ENCODE results near the gene SIPA1L3. TPM values are rescaled to one million over a fixed set of nuclear protein-coding genes. Genes with fewer than 3 reads are reported as not detected.
A peak's percentile ranks its signal among the peaks of the same experiment; 100 is the strongest.
"Not testable (repeated sequence)": the region's sequence is repeated elsewhere in the genome, so short reads cannot be mapped to it uniquely, and the experiment has no call there.

SIPA1L3 gene
- total RNA-seq, 2 donors from 2014 or later: 9.8 to 10.0 TPM

DNA sequence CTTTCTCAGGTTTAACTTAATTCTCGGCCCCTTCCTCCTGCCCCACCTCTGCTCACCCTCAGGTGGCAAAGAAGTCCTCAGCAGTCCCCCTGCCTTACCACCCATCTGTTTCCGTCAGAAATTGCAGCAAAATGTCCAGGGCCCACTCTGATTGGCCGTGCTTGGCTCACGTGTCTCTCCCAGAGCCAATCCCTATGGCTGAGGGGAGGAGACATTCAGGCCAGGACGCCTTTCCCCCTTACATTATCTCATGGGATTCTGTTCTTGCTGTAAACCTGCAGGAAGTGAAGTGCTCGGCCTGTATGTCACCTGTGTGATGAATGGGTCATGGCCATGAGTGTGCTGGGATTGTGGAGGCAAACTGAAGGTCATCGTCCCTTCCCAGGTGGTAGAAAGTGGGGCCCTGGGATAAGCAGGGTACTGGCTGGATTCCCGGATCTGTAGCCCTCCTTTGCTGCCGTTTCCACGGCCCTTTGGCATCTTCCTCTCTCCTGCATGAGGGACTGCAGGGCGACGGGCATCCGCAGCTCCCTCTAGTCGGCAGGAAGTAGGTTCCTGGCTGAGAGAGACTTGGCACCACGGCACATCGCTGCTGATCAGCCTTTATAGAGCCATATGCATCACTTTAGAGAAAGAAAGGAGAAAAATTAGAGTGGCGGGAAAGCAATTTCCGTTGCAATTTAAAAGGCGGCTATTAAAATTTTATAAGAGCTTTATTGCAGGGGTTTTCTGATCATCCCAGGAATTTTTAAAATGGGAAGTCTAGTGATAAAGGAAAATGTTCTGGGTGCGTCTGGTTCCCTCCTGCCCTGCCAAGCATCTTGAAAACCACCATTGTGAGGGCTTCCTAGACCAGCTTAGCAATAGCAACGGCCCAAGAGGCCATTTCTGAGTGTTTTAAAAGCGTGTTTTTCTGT is 118.2 kb downstream of the SIPA1L3 start:
- ATAC-seq (no peak), DNase-seq (no peak)
- intact Hi-C loops (cut with DNase I): no loop called here

GRCh38 chr19:38025909-38026307 is 118.9 kb downstream of the SIPA1L3 start:
- intact Hi-C loops (cut with DNase I): no loop called here
- DNase-seq (no peak), ATAC-seq (no peak)

DNA sequence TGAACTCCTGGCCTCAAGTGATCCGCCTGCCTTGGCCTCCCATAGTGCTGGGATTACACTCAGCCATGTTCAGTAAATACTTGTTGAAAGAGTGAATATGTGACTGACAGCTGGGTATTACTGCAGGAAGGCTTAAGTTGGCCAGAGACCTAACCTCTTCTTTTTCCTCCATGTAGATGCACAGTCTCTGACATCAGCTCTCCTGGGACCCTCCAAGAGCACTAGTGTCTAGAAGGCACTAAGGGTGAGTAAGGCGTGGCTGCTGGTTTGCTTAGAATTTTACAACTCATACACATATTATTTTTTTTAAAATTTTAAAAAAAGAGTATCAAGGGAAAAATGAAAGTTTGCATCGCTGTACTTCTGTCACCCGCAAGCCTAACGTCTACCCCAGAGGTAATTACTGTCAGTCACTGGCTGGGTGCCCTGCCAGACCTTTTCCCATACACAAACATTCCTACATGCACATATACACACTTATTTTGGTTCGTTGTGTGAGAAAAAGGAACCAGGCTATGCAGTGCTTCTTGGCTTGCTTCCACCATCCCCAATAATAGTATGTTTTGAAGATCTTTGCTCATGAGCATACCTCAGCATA is 122.0 kb downstream of the SIPA1L3 start:
- intact Hi-C loops (cut with DNase I): no loop called here
- ATAC-seq: no peak
- DNase-seq: no peak

DNA sequence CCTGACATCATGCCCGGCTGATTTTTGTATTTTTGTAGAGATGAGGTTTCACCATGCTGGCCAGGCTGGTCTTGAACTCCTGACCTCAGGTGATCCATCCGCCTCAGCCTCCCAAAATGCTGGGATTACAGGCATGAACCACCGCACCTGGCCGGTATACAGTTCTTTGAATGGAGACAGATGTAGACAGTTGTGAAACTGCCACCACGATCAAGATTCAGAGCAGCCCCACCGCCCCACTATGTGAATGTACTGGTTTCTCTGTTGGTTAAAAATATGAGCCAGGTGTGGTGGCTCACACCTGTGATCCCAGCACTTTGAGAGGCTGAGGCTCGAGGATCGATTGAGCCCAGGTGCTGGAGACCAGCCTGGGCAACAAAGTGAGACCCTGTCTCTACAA is 123.0 kb downstream of the SIPA1L3 start:
- ATAC-seq; intact Hi-C loops (cut with DNase I); DNase-seq: not testable (repeated sequence)

DNA sequence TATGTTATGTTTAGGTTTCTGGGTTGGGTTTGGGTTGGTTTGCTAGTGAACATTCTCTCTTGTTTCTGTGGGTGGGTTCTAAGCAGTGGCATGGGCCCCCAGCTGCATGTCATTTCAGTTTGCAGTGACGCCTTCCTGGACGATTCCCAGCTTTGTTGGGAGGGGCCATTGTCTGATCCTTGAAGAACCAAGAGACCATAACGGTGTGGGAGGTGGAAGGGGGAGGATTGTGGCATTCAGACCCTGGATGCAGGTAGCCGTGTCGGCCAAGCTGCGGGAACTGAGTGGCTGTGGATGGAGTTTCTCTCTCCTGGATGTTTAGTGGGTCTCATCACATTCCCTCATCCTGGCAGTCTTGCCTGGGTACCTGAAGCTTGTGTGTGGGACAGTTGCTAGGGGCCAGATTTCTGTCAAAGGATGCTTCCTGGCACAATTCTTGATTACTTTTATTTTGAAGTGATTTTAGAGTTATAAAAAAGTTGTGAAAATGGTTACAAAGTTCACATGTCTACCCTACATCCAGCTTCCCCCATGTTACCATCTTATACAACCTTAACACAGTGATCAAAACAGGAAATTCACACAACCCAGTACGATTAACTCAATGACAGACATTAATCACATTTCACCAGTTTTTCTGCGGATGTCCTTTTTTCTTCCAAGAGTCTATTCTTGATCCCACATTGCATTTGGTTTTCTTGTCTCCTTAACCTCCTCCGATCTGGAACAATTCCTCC is 123.8 kb downstream of the SIPA1L3 start:
- intact Hi-C loops (cut with DNase I): no loop called here
- ATAC-seq (no peak), DNase-seq (no peak)

DNA sequence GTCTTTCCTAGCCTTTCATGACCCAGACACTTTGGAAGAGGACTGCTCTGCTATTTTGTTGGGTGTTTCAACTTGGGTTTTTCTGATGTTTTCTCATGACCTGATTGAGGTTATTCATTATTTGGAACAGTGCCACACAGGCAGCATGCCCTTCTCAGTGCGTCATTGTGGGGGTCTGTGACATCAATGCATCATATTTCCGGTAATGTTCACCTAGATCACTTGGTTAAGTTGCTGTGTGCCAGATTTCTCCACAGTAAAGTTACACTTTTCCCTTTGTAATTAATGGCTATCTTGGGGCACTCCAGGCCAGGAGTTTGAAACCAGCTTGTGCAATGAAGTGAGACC is 124.4 kb downstream of the SIPA1L3 start:
- DNase-seq: no peak
- ATAC-seq: no peak
- intact Hi-C loops (cut with DNase I): no loop called here

- no peak for ATAC-seq
Measured at GRCh38 chr19:38032151-38032550, 125.1 kb downstream of the SIPA1L3 start.

GRCh38 chr19:38032951-38033350 is 125.9 kb downstream of the SIPA1L3 start:
- ATAC-seq (no peak), DNase-seq (no peak)
- intact Hi-C loops (cut with DNase I): no loop called here

More at GRCh38 chr19:38032151-38032550, 125.1 kb downstream of the SIPA1L3 start:
- intact Hi-C loops (cut with DNase I): no loop called here
- no peak for DNase-seq

GRCh38 chr19:38033658-38034491 is 126.9 kb downstream of the SIPA1L3 start:
- ATAC-seq: no peak
- DNase-seq: no peak
- intact Hi-C loops (cut with DNase I): no loop called here

- DNase-seq: no peak
- ATAC-seq: no peak
- intact Hi-C loops (cut with DNase I): no loop called here
Measured at GRCh38 chr19:38034492-38034860, 127.5 kb downstream of the SIPA1L3 start.

DNA sequence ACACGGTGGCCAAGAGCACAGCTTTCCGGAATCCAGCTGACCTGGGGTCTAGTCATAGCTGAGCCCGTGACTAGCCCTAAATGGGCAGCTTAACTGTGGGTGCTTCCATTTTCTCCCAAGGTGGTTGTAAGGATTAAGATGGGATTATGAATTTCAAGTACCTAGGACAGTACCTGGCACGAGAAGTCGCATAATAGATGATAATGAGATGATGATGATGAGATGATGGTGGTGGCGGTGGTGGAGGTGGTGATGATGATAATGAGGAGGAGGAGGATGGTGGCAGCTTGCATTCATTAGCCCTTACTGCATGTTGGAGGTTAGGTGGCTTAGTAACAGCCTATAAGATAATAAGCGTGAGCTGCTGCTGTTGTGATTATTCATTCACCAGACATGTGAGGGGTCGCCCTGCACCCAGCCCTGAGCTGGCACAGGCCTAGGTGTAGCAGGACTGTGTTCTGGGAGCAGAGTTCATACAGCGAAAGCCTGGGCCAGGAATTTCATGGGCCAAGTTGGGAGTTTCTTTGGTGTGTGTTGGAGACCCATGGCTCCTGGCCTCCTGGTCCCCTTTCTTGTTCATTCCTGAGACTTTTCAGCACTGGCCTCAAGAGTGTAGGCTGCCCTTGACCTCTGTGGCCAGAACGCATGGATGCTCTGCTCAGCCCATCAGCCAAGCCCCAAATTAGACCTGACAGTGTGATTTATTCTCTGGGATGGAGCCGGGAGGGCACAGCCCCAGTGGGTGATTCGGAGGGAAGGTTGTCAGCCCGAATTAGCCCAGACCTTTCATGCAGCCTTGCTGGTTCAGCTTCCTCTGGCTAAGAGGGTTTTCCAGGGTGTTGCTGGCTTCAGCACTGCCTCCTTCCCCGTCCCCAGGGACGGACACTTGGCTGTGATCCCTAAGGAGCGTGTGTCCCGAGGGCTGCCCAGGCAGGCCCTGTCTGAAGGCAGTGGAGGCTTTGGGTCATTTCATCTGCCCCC is 128.8 kb downstream of the SIPA1L3 start:
- peak; percentile 51 to 53 for ATAC-seq
- DNase-seq: no peak
- intact Hi-C loops (cut with DNase I): no loop called here

DNA sequence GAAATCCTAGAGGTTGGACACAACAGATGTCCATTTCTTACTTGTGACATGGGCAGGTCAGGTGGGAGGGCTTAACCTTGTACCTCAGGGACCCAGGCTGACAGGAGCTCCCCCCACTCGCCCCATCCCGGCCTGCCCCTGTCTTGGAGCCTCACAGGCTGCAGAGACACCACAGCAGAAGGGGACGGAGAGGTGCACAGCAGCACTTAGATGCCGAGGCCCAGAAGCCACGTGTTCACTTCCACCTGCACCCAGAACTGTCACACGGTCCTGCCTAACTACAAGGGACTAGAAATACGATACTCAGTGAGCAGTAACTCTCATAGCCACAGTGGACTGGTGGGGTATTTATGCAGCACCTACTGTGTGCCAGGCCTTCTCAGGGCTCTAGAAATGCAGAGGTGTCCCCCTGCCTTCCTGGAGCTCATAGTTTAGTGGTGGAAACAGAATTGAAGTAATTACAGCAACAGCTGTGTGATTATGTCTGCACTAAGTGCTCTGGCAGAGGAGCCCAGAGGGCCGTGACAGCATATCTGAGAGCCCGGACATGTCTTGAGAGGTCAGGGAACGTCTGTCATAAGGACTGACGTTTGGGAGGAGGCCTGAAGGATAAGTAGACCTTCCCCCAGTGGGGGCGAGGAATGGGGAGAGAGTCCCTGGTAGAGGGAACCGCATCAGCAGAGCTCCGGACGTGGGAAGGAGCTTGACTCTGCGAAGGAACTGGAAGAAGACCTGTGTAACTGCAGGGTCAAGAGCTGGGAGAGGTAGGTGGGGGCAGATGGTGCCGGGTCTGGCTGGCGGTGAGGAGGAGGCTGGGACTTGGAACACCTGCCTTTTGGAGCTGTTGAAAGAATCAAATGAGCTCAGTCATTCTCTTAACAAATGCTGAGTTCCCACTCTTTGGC is 130.0 kb downstream of the SIPA1L3 start:
- ATAC-seq (peak in 1 of 2 donors; percentile 43), DNase-seq (no peak)
- intact Hi-C loops (cut with DNase I): no loop called here

DNA sequence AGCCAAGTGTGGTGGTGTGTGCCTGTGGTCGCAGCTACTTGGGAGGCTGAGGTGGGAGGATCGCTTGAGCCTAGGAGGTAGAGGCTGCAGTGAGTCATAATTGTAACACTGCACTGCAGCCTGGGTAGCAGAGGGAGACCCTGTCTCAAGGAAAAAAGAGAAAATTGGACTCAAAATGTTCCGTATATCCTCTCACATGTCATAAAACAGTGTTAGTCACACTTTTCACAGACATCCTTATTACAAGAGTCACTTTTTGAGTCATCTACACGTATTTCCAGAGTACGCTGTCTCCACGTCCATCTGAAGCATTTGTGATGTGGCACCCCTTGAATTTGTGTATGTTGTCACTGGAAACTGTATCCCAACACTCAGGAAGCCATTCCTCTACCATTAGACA is 133.0 kb downstream of the SIPA1L3 start:
- ATAC-seq (no peak), DNase-seq (no peak)
- intact Hi-C loops (cut with DNase I): no loop called here

DNA sequence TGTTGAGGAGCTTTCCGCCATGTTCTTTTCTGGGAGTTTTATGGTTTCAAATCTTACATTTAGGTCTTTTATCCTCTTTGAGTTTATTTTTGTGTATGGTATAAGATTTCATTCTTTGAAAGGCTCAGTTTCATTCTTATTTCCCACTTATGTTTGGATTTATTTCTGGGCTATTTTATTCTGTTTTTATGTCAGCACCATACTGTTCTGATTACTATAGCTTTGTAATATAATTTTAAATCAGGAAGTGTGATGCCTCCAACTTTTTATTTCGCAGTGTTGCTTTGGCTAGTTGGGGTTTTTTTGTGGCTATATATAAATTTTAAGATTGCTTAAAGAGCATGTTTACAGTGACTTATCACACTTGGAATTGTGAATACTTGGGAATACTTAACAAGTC is 135.1 kb downstream of the SIPA1L3 start:
- DNase-seq: no peak
- intact Hi-C loops (cut with DNase I): no loop called here
- ATAC-seq: no peak

DNA sequence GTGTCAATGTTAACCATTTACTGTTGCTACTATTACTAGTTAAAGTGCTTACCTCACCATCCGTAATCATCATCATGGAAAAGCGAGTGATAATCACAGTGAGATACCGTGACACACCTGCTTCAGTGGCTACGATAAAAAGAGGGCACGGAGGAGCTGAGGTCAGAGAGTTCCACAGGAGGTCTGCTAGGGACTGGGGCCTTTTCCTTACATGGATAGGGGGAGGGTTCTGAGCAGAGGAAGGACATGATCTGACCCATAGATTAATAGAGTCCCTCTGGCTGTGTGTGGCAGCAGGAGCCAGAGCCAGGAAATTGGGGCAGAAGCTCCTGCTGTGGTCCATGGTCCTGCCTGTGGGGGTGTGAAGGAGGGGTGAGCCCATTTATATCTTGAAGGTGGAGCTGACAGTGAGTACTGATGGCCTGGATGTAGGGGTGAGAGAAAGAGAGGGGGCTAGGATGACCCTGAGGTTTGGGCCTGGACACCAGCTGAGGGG is 136.7 kb downstream of the SIPA1L3 start:
- DNase-seq (no peak), ATAC-seq (no peak)
- intact Hi-C loops (cut with DNase I): no loop called here

DNA sequence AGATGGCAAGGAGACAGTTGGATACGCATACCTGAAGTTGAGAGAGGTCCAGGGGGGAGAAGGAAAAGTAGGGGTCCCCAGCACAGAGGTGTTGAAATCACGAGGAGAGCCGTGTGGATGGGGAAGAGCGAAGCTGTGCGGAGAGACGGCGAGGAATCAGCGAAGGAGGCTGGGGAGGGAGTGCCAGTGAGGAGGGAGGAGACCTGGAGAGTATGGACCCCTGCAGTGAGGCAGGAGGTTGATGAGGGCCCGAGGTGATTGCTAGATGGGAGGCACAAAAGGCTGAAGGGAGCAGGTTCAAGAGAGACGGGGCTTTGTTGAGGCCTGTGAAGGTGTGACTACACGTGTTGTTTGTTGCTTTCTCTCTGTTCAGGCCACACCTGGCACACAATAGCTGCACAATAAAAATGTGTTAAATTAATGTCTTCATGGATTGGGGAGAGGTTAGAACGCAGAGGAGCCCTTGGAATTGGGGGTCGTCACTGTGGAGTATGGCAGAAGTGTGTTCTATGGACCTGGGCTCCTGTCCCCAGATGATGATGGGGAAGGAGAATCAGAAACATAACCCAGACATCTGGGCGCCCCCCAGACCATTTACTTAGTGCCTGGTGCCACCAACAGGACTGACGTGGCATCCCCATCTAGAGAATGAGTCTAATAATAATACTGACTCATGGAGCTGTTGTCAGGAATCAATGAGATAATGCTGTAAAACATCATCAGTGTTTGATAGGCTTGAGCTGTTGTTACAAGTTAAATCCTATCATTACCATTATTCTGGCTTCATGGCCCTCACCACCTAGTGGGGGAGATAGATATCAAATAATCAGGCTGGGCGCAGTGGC is 137.5 kb downstream of the SIPA1L3 start:
- no peak for ATAC-seq
- intact Hi-C loops (cut with DNase I): no loop called here
- no peak for DNase-seq

Measured in left cardiac atrium (tissue), 4 donors.